Superior temporal gyrus (tissue), 1 donor: ENCODE measurements around the gene IMPACT.
A peak's percentile ranks its signal among the peaks of the same experiment; 100 is the strongest.

Experiments
- DNase-seq: peaks from one replicate; pipeline ENCODE4 v3.0.0-alpha.2; 2016; ENCODE audit errors: extremely low spot score

IMPACT gene

DNA sequence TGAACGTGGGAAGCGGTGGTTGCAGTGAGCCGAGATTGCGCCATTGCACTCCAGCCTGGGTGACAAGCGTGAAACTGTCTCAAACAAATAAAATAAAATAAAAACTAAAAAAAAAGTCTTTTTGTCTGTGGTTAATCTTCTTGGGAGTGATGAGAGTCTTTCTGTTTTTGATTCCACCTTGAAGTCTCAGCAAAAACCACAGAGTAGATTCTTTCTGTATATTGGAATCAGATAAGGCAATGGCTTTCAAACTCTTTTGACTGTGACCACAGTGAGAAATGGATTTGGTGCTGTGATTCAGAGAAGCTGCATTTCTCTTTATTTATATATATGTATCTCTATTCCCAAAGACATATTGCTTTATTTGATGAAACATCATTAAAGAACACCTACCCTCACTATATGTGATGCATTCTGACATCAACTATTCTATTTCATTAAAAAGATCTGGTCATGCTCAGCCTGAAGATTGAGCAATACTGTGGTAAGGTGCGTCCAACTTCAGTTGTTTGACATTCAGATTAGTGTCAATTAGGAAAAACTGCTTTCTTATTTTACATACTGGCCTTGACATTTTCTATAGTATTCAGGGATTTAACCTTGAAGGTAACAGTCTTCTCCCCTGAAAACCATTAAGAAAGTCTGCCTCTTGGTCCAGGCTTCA, 49.6 kb downstream of the IMPACT start:
- DNase-seq, result no peak

DNA sequence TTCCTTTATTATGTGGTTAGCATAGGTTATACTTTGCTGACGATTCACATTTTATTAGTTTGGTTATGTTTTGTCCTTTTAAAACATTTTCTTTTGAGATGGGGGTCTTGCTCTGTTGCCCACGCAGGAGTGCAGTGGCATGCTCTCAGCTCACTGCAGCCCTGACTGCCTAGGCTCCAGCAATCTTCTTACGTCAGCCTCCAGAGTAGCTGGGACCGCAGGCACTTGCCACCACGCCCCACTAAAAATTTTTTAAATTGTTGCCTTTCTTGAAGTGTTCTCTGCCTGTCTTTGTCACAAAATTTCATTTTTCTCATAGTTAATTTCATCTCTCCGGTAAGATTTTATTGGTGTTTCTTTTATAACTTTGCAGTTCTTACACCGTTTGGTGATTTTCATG, 52.9 kb downstream of the IMPACT start:
- no peak for DNase-seq

DNA sequence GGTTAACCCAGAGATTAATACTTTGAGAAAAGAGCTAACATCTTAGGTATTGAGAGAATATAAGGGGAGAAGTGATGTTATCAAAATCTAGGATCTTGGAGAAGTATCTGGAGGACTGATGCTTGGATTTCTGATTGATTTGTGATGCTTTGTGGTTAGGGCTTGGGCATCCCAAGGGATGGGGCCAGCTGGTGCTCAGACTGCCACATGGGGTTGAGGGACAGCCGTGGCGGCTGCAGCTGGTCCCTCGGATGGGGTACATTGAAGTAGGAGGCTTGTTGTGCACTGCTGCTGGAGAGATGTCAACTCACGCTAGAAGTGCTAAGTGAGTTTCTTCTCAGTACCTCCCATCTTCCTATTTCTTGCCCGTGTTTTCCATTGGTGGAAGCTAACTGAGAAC, 56.4 kb downstream of the IMPACT start:
- DNase-seq, result no peak

DNA sequence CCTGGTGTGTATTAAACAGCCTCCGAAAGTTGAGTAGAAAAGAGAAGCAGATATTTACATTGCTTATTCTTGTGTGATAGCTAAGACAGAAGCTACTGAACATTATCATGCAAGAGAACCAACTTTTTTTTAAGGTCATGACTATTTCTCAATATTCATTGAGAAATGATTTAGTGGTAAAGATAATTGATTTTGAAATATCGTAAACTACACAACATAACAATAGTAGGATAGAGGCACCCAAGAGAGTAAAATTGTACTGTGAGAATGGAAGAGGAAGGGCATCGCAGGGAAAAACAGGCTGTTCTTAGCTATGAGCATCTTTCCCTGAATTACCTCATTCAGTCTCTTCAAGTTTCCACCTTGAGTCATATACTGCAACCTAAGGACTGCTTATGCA, 59.2 kb downstream of the IMPACT start:
- DNase-seq, result no peak

DNA sequence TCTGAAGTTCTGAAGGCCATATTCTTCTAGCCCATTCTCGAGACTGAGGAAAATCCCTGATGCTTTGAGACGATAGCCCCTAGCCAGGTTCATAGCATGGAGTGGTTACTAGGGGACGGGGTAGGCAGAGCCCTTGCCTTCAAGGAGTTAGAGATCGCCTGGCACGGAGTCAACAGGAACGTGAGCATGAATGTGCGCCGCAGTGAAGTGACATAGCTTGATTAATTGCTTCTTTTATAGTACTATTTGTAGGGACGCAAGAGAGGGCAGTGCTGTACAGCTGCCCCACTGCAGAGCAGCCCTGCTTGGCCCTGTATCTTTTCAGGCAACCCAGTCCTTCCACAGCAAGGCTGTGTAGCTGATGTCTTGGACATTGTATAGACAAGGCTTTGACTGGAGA, 60.2 kb downstream of the IMPACT start:
- DNase-seq, result no peak

DNA sequence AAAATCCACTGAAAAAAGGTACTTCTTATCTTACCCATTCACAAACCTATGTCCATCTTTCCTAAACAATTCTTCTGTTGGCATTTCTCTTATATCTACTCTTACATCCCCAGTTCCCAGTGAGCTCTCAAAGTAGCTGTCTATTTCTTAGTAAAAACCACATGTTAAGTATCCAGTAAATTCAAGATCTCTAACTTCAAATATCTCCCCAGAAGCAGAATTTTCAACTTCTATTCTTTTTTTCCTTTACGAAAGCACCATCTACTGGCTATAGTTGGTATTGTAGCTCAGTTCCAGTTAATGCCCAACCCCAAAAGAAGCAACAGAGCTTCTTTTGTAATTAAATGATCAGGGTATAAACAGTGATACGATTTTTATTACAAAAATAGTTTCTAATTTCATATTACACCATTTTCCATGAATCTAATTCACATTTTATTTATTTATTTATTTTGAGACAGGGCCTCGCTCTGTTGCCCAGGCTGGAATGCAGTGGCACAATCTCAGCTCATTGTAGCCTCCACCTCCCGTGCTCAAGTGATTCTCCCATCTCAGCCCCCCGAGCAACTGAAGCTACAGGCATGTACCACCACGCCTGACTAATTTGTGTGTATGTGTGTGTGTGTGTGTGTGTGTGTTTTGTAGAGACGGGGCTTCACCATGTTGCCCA, 62.5 kb downstream of the IMPACT start:
- peak; percentile 90 for DNase-seq

DNA sequence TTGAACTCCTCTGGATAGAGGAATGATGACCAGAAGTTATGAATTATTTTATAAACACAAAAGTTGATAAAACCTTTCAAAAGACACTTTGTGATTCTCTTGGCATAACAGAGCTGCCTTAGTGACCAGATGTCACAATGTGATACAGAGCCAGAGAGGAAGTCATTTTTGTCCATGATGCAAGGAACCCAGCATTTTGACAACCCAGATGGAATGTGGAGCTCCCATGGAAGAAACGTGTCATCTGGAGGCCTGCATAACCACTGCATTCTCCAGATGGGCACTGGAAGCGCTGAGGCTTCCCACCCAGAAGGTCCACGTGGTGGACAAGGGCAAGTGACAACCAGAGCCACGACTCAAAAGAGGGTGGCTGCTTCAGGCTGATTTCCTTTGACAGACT, 64.1 kb downstream of the IMPACT start:
- DNase-seq, result no peak

DNA sequence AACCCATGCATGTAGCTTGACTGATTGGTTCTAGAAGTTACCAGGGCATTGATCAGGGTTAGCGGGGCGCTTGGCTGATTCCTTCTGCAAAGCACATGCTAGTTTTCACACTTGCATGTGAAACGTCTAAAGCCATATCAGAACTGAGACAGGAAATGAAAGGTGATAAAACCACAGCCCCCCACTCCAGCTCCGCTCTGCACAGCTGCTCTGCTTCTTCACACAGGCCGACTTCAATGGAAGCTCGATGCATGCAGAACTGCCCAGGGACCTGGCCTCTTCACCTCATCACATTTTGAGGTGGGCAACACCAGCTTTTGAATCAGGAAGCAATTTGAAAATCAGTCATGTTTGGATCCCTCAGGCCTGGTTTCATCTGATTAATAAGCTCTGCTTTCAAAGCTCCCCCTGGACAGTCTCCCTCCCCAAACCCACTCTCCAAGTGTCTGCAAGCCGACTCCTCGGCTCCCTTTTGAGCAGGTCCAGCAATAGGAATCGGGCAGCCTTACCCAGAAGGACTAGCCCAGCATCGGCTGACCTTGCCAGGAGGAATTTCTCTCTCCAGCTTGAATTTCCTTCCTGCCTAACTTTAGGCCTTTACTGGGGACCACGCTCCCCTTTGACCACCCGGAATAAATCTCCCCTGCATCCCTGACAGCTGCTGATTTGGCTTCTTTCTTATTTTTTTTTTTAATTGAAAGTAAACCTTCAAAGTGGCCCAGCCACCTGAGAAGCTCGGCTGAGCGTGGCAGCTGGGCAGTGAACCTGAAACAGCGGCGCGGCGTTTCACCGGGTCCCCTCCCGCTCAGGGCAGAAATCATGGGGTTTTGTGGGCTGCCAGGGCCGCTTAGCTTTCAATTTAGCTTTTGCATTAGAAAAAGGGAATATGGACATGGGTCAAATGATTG, 65.7 kb downstream of the IMPACT start:
- DNase-seq, result no peak

DNA sequence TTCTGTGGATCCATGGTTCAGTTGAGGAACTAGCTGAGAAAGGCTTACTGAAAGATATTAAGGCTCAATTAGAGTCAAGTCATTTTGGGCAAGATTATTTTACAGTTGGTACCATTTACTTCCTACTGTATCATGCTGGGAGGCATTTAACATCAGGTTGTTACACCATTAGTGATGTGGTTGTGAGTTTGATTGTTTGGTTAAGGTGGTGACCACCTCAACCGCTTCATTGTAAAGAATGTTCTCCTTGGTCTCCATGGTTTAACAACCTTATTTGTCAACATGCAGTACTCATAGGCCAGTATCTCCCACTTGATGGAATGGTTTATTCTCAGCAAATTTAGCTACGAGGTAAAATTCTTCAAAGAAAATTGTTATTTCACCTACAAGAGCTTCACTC, 68.1 kb downstream of the IMPACT start:
- DNase-seq, result no peak

DNA sequence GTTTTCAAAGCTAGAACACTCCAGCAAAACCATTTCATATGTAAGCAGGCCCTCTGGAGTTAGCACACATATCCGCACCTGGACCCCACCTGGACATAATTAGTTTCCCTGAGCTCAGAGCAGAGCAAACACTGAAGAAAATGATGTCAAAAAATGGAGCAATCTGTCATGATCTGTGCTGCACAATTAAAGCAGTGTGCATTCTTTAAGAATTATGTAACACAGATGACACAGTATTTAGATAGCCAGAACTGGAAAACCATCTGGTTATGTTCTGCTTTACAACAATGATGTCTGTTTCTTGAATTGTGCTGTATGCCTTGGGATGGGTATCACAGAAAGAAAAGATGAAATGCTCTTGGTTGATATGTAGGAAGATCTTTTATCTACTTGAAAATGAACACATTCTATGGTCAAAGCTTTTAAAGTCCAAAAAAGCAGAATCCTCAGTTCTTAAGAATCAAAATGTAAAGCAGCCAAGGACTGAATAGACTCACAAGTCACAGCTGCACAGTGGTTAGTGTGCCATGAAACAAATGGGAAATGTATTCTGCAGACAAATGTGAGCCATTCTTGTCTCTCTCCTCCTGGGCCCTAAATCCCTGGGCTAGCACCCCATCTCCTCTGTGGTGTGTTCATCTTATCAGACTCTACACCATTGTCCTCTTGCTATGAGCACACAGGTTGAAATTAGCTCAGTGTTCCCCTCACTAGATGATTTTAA, 70.7 kb downstream of the IMPACT start:
- DNase-seq, result peak; percentile 71

DNA sequence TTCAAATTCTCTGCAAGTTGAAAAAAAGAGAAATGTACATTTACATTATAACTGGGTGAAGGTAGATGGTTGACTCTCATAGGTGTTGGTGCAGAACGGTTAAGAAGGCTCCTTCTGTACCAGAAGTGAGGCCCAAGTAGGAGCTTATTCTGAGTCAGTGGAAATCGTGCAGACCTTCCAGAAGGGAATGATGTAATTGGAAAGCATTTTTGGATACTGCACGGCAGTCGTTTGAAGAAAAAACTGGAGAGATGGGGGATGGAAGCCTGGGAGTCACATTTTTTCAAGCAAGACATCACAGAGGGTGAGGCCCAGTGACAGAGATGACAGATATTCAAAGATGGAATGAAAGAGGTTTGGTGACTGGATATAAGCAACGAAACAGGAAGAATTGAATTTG, 73.3 kb downstream of the IMPACT start:
- peak; percentile 42 for DNase-seq

DNA sequence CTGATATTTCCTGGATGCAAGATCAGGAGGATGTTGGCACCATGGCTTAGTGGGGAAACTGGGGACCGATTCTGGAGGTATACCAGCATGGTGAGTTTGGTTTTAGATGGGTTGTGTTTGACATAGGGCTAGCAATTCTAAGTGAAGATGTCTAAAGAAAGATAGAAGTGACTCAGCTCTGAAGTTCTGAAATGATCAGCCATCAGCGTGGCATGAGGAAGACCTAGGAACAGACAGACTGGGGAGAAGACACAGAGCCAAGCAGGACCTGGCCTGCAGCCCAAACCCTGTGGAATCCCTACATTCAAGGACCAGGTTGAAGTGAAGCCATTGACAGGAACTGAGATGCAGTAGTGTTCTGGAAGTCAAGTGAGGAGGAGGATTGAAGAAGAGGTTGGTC, 73.7 kb downstream of the IMPACT start:
- DNase-seq, result no peak

DNA sequence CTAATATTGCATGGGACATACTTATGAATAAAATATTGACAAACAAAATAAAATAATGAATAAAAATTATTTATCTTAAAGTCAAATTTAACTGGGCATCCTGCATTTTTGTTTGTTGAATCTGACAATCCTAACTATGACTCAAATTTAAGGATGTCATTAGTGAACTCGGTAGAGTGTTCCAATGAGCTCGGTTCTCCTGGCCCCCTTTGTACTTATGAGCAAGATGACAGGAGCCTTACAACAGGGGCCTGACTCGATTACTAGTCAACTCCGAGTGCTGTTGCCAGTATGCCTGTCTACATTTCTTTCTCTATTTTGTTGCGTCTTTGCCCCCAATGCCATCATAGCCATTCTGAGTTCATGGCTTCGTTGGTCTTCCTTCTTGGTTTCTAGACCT, 74.3 kb downstream of the IMPACT start:
- no peak for DNase-seq

DNA sequence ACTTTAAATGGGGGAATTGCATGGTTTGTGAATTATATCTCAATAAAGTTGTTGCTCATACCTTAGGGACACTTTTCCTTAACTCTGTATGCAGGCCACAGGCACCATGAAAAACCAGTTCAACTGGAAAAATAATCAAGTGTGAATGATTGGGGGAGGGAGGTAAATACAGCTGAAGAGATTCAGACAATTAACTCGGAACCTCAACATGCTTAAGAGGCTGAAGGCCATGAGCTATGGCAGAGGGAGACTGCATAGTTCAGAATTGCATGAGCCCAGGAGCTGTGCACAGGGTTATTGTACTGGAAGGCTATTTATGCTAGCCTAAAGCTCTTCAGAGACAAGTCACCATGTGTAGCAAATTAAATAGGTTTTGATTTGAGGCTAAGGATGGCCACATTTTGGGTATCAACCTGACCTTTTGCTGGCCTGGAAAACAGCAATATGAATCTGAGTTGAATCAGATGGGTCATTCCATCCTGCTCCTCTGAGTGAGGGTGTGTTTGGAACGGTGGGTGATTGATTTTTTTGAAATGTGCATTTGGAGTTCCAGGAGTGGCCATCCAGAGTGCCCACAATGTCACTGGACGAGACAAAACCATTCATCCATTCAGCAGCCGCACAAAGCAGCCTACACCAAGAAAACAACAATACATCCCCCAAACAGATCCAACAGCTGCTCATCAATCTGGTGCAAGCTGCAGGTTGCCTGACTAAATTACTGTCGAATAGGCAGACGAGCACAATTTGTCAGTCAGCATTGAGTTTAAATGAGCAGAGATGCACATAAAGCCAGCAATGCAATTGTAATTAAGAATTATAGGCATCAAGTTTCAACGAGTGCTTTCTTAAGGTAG, 76.4 kb downstream of the IMPACT start:
- DNase-seq, result no peak
